ENCODE data around the gene TTLL10.

TTLL10 gene

DNA sequence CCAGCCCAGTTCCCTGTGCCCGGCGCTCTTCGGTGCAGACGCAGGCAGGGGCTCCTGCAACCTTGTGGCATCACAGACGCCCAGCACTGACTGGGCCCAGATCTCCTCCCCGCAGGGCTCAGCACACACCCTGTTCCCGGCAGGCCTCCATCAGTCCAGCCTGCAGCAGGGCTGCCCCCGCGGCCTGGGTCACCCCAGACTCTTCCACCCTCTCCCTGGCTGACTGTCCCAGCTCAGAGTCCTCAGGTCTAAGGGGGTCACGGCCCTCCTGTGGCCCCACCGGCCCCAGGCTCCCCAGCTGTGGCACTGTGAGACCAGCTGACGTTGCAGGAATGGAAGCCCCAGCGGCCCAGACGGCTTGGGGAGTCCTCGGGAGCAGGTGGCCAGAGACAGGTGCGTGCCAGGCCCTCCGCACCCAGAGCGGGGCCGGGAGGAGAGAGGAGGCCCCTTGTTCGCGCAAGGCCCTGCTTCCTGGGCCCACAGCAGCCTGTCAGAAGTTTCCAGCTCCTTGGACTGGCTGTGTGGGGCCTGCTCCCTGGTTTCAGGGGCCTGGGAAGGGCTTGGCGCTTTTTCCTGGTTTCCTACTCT is 62.6 kb downstream of the TTLL10 start:
- no peak overlapping the region for H3K27ac ChIP-seq (replicated peaks)
- no peak overlapping the region for H3K4me3 ChIP-seq (replicated peaks; ENCODE audit: insufficient read depth, low read length)
- DNase-seq (ENCODE audit: low read depth in 1 of 2, low spot score in 1 of 2) = no peak
- H3K27me3 ChIP-seq (ENCODE audit: insufficient read depth, poor library complexity, severe bottlenecking) = peaks cover 18% of the 10 kb centered on the region
- no peak for TF ChIP-seq REST (IDR thresholded peaks at IDR 0.05; ENCODE audit: insufficient replicate concordance, low read depth)
- no peak for TF ChIP-seq GABPA (IDR thresholded peaks at IDR 0.05; ENCODE audit: low read depth)
- TF ChIP-seq SPI1 (IDR thresholded peaks at IDR 0.05; ENCODE audit: borderline replicate concordance, low read depth) = no peak
- no peak for TF ChIP-seq CTCF (IDR thresholded peaks at IDR 0.05; ENCODE audit: insufficient read depth, low read length)
- TF ChIP-seq POLR2AphosphoS5 (IDR thresholded peaks at IDR 0.05; ENCODE audit: low read depth) = no peak

DNA sequence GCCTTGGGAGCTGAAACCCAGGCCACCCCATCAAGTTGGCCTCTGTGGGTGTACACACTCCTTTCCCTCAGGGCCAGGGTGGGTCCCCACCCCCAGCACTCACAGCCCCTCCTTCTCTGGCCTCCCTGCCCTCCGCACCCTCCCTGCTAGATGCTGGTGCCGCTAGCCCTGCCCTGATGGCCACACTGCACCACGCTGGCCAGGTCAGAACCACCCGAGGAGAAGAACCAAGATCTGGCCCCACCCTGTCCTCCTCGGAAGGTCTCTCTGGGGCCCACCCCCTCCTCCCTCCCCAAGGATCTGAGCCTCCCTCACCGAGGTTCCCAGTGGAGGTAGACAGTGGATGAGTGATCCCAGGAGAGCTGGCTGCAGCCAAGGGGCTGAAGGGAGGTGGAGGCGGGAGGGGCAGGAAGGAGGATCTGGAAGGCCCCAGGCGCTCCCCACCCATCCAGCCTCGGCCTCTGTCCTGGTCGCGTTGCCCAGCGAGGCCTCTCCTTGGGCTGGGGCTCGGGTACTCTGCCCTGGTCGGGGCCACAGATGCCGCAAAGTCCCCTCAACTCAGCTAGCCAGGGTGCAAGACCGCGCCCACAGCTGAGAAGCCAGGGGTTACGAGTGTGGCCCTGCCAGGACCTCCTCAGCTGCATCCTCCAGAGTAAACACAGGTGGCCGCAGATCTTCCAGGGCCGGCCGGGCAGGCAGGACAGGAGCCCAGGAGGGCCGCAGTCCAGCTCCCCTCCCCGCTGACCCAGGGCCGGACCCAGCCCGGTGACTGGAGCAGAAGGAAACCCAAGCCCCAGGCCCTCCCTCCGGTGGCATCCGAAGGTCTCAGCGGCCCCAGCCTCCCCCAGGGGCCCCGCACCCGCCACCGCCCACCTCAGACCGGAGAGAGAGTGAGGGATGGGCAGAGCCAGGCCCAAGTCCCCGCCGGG is 63.5 kb downstream of the TTLL10 start:
- no peak for DNase-seq (ENCODE audit: low read depth in 1 of 2, low spot score in 1 of 2)
- TF ChIP-seq SPI1 (IDR thresholded peaks at IDR 0.05; ENCODE audit: borderline replicate concordance, low read depth) (no peak), GABPA (IDR thresholded peaks at IDR 0.05; ENCODE audit: low read depth) (no peak), CTCF (IDR thresholded peaks at IDR 0.05; ENCODE audit: insufficient read depth, low read length) (no peak), REST (IDR thresholded peaks at IDR 0.05; ENCODE audit: insufficient replicate concordance, low read depth) (no peak), POLR2AphosphoS5 (IDR thresholded peaks at IDR 0.05; ENCODE audit: low read depth) (peak; percentile 30)
- H3K27me3 ChIP-seq (ENCODE audit: insufficient read depth, poor library complexity, severe bottlenecking) = peaks cover 18% of the 10 kb centered on the region
- H3K4me3 ChIP-seq (replicated peaks; ENCODE audit: insufficient read depth, low read length) = no peak overlapping the region
- no peak overlapping the region for H3K27ac ChIP-seq (replicated peaks)

DNA sequence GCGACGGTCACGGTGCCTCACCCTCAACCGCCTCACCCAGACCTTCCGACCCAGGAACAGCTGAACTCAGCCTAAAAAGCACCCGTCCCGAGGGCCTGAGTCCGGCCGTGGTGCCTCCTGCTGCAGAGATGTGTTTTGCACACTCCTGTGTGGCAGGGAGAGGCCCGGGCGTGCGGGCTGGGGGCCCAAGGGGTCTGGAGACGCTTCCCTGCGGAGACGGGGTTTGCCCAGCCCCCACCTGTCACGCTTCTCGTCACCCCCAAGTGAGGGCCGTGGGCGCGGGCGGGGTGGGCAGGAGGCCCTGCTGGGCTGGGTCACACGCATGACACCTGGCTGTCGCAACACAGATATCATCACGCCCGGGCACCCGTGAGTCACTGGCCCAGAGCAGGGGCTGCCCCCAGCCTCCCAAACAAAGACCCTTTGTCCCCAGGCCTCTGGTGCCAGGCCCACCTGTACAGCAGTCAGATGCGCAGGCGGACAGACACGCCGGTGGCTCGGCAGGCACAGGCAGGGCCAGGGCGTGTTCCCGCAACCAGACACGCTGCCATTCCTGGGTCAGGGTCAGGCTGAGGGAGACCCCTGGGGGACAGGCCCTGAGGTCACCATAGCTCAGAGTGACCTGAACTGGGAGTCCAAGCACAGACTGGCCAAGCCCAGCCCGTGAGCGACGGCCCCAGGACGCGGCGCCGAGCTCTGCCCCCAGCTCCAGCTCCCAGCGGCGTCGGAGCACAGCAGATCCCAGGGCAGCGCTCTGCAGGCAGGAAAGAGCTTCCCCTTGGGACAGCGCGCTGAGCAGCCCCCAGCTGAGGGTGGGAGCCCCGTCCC is 64.4 kb downstream of the TTLL10 start:
- H3K27ac ChIP-seq (replicated peaks) = no peak overlapping the region
- DNase-seq (ENCODE audit: low read depth in 1 of 2, low spot score in 1 of 2) = peak in 1 of 2 experiments; percentile 9
- no peak overlapping the region for H3K4me3 ChIP-seq (replicated peaks; ENCODE audit: insufficient read depth, low read length)

More for the DNA sequence above, 64.4 kb downstream of the TTLL10 start:
- H3K27me3 ChIP-seq (ENCODE audit: insufficient read depth, poor library complexity, severe bottlenecking) = peaks cover 18% of the 10 kb centered on the region
- TF ChIP-seq GABPA (IDR thresholded peaks at IDR 0.05; ENCODE audit: low read depth) (no peak), REST (IDR thresholded peaks at IDR 0.05; ENCODE audit: insufficient replicate concordance, low read depth) (no peak), SPI1 (IDR thresholded peaks at IDR 0.05; ENCODE audit: borderline replicate concordance, low read depth) (no peak), POLR2AphosphoS5 (IDR thresholded peaks at IDR 0.05; ENCODE audit: low read depth) (no peak), CTCF (IDR thresholded peaks at IDR 0.05; ENCODE audit: insufficient read depth, low read length) (no peak)

Measured in HL-60 (cell line).